Stimulated activated CD8-positive, alpha-beta memory T cell treated with anti-CD3 and anti-CD28 coated beads, Interleukin-12 subunit alpha, Interleukin-12 subunit beta, amount 100 ng/mL, for 4 hours (primary cell): Measurements from ENCODE around the gene ZNF546.
"Not testable (repeated sequence)": the region's sequence is repeated elsewhere in the genome, so short reads cannot be mapped to it uniquely, and the experiment has no call there.

Experiments
- DNase-seq: peaks from one replicate; pipeline ENCODE4 v3.0.0-alpha.2; 2020; ENCODE audit warnings: low read depth

Gene ZNF546

GRCh38 chr19:39986643-39987042, 10.2 kb upstream of the ZNF546 start:
- DNase-seq = no peak

GRCh38 chr19:39987167-39987566, 9.7 kb upstream of the ZNF546 start:
- no peak for DNase-seq

GRCh38 chr19:39987596-39987995, 9.3 kb upstream of the ZNF546 start:
- no peak for DNase-seq

- DNase-seq = no peak
Measured at GRCh38 chr19:39993605-39994004, 3.3 kb upstream of the ZNF546 start.

- DNase-seq = no peak
Measured at GRCh38 chr19:39994361-39994760, 2.5 kb upstream of the ZNF546 start.

- DNase-seq = no peak
Measured at GRCh38 chr19:39995794-39996193, 1.1 kb upstream of the ZNF546 start.

- no peak for DNase-seq
Measured at GRCh38 chr19:39996218-39996810, 546 bp upstream of the ZNF546 start.

- DNase-seq = no peak
Measured at GRCh38 chr19:39997638-39998216, 867 bp downstream of the ZNF546 start.

GRCh38 chr19:39998501-39998900, 1.6 kb downstream of the ZNF546 start:
- no peak for DNase-seq

- DNase-seq = no peak
Measured at GRCh38 chr19:40005691-40006272, 8.9 kb downstream of the ZNF546 start.

GRCh38 chr19:40006273-40006691, 9.4 kb downstream of the ZNF546 start:
- no peak for DNase-seq

GRCh38 chr19:40009674-40010073, 12.8 kb downstream of the ZNF546 start:
- no peak for DNase-seq

- DNase-seq = no peak
Measured at GRCh38 chr19:40013991-40014390, 17.1 kb downstream of the ZNF546 start.

GRCh38 chr19:40023969-40024368, 27.1 kb downstream of the ZNF546 start:
- no peak for DNase-seq

- no peak for DNase-seq
Measured at GRCh38 chr19:40025938-40026596, 29.2 kb downstream of the ZNF546 start.

GRCh38 chr19:40026597-40026970, 29.7 kb downstream of the ZNF546 start:
- no peak for DNase-seq

GRCh38 chr19:40033989-40034560, 37.2 kb downstream of the ZNF546 start:
- no peak for DNase-seq

- DNase-seq = no peak
Measured at GRCh38 chr19:40035996-40036395, 39.1 kb downstream of the ZNF546 start.

- DNase-seq = not testable (repeated sequence)
Measured at GRCh38 chr19:40038047-40038446, 41.2 kb downstream of the ZNF546 start.

- DNase-seq = not testable (repeated sequence)
Measured at GRCh38 chr19:40041718-40042117, 44.9 kb downstream of the ZNF546 start.

- no peak for DNase-seq
Measured at GRCh38 chr19:40053491-40053890, 56.6 kb downstream of the ZNF546 start.

- no peak for DNase-seq
Measured at GRCh38 chr19:40054632-40055031, 57.8 kb downstream of the ZNF546 start.

- DNase-seq = no peak
Measured at GRCh38 chr19:40055049-40055448, 58.2 kb downstream of the ZNF546 start.
